NCI-H748 (cell line): Measurements from ENCODE around the gene DHRS2.
A peak's percentile ranks its signal among the peaks of the same experiment; 100 is the strongest.
"Not testable (repeated sequence)": the region's sequence is repeated elsewhere in the genome, so short reads cannot be mapped to it uniquely, and the experiment has no call there.

ENCODE experiments used
- DNase-seq: peaks from one replicate; lab custom pipeline; 2025; ENCODE audit not compliant: unreplicated experiment; lab: John Stamatoyannopoulos, UW

Gene DHRS2

DNA sequence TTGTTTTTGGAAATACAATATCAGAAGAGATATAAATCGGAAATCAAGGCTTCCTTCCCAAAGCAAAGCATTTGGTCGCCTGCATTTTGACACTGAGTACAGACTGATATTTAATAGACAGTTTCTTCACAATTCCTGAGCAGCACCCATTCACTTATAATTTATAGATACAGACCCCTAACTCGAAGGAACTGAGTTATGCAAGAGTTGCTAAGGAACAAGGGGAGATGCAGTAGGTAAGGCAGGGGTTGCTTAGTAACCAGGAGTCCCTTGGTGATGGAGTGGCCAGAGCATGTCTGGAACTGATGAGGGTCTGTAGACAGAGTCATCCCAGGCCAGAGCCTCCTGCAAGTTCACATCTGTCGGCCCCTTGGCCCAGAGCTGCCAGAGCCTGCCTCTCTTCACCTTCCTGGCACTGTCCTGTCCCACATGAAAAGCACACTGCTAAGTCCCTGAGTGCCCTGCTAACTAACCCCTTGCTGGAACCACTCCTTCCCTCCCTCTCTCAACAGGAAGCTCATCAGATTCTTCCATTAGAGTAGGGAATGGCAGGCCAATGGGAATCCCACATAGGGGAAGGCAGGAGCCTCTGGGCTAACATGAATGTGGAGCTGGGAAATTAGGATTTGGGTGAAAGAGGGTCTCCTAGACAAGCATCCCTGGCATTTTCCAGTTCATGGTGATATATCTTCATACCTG, 3.6 kb upstream of the DHRS2 start:
- DNase-seq = no peak

- DNase-seq = no peak
Observed at GRCh38 chr14:23633160-23633701, 2.9 kb upstream of the DHRS2 start.

GRCh38 chr14:23634698-23635412, 1.3 kb upstream of the DHRS2 start:
- DNase-seq = not testable (repeated sequence)

GRCh38 chr14:23637312-23637654, 1.1 kb downstream of the DHRS2 start:
- DNase-seq = not testable (repeated sequence)

DNA sequence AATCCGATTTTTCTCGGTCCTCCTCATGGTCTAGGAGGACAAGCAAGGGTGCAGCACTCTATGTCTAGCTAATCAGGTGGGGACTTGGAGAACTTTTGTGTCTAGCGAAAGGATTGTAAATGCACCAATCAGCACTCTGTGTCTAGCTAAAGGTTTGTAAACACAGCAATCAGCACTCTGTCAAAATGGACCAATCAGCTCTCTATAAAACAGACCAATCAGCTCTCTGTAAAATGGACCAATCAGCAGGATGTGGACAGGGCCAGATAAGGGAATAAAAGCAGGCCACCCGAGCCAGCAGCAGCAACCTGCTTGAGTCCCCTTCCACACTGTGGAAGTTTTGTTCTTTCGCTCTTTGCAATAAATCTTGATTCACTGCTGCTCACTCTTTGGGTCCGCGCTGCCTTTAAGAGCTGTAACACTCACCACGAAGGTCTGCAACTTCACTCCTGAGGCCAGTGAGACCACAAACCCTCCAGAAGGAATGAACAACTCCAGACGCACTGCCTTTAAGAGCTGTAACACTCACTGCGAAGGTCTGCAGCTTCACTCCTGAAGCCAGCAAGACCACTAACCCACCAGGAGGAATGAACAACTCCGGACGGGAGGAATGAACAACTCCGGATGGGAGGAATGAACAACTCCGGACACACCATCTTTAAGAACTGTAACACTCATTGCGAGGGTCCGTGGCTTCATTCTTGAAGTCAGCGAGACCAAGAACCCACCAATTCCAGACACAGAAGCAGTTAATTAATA, 1.7 kb downstream of the DHRS2 start:
- DNase-seq = not testable (repeated sequence)

DNA sequence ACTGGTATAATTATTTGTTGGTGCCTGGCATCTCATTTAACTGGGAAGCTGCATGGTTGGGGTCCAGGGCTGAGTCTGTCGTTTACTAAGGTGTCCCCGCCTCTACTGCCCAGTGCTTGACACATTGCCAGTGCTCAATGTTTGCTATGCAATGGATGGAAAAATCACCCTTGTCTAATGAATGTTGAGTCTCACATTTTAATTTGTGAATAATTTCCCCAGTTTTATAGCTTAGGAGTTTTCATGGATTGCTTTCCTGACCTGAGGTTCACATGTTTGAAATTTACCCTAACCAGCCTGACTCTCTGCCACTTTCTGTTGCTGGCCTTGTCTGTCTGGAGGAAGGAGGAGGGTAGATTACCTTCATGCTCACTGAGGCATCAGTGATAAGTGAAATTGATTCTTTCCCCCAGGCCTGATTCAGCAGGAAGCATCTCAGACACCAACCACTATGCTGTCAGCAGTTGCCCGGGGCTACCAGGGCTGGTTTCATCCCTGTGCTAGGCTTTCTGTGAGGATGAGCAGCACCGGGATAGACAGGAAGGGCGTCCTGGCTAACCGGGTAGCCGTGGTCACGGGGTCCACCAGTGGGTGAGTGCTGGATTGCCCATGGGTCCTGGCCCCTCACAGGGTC, 2.4 kb downstream of the DHRS2 start:
- no peak for DNase-seq

GRCh38 chr14:23639048-23639890, 3.1 kb downstream of the DHRS2 start:
- DNase-seq = no peak

DNA sequence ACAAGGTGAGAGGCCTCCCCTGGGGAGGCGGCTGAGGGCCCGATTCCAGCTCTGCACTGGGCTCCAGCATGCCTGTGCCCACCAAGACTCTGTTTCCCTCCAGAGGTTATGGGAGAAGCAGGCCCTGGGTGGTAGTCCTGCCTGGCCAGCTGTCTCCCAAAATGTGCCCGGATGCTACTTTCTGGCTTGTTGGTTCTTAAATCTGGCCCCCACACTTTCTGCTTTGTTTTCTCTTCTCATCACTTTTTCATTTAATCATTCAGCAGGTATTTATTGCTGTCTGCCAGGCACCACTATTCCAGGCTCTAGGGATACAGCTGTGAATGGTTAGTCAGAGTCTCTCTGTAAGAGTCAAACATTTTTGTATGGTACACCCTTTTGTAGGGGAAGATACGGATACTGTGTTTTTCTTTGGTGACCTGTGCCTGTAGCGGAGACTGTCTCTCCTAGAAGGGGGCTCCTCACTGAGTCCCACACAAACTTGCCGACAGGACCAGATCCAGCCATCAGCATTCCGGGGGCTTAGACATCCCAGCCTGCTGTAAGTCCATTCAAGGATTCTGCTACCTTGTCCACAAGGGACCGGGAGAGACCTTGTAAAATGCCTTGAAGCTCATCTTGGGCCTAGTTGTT, 3.8 kb downstream of the DHRS2 start:
- no peak for DNase-seq

- peak; percentile 59 for DNase-seq
Observed at GRCh38 chr14:23640524-23641141, 4.5 kb downstream of the DHRS2 start.

- DNase-seq = no peak
Observed at GRCh38 chr14:23641180-23641914, 5.2 kb downstream of the DHRS2 start.

- DNase-seq = no peak
Observed at GRCh38 chr14:23641915-23642588, 5.9 kb downstream of the DHRS2 start.

GRCh38 chr14:23643533-23644194, 7.5 kb downstream of the DHRS2 start:
- no peak for DNase-seq

GRCh38 chr14:23644195-23644918, 8.2 kb downstream of the DHRS2 start:
- DNase-seq = no peak

DNA sequence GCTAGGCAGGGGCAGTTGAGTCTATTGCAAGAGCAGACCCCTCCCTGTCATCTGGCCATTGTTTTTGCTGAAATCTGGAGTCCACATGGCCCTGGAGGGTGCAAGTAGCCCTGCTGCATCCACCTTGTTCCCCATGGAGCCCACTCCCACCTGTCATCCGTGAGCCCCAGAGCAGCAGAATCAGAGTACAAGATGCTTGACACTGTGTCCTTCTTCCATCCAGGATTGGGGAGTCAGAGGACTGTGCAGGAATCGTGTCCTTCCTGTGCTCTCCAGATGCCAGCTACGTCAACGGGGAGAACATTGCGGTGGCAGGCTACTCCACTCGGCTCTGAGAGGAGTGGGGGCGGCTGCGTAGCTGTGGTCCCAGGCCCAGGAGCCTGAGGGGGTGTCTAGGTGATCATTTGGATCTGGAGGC, 8.8 kb downstream of the DHRS2 start:
- no peak for DNase-seq

DNA sequence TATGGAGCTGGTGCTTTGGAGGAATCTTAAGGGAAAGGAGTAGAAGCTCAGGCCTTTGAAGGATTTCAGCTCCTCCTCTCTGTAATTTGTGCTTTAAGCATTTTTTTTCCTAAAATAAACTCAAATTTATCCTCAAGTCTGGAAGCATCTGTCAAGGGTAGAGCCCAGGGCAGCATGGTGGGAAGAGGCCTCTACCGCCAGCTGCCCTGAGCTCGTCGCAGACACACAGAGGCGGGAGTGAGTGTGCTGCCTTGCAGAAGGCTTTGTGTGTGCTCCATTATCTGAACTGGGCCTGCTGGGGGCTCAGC, 9.3 kb downstream of the DHRS2 start:
- no peak for DNase-seq

DNA sequence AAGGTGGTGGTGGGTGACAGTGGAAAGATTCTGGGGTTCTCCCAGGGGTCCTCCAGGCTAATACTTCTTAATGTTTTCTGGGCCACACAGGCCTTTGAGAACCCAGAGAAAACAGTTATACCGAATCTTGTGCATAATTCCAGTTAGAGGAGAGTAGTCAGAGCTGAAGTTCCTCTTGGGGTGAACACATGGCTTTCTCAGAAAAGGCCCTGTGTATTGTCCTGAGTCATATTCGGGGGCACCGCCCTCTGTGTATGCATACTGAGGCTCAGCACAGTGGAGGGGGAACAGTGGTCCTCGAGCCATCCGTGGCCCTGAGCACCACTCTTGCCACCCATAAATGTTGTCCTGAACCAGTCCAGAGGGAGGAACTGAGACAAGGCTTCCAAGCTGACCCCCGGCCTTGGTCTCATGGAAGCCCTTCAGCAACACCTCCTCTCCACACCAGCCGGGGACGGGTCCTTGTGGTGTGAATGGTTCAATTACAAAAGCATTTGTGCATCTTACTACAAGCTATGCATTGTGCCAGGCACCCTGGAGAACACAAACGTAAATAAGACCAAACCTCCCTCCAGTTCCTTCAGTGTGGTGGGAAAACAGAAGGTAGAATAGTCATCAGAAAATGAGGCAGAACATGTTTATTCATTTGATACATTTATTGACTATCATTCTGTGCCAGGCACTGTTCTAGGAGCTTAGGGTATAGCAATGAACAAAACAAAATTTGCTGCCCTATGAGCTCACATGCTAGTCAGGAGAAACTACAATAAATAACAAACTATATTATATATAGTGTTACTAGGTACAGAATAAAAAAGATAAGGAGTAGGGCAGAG, 9.9 kb downstream of the DHRS2 start:
- no peak for DNase-seq
